GM10248 (cell line): ENCODE data around the gene TSHR.
"Not testable (repeated sequence)": the region's sequence is repeated elsewhere in the genome, so short reads cannot be mapped to it uniquely, and the experiment has no call there.

Experiments
- CTCF ChIA-PET: fragments of 300-600 bp; sonication (Branson Sonifier 250); formaldehyde crosslinking; extraction: SDS; loops from one replicate; lab custom pipeline; 2021; ENCODE audit warnings: antibody characterized with exemption; lab: Yijun Ruan, JAX
- POLR2A ChIA-PET: fragments of 350-650 bp; sonication (Branson Sonifier 250); formaldehyde crosslinking; extraction: SDS; loops from one replicate; lab custom pipeline; 2020; ENCODE audit warnings: antibody characterized with exemption; lab: Yijun Ruan, JAX
- DNase-seq: peaks from one replicate; pipeline ENCODE4 v3.0.0; 2012; ENCODE audit errors: extremely low spot score
- CTCF ChIP-seq: IDR thresholded peaks from 2 replicates; pipeline ENCODE4 v1.5.1; 2012; ENCODE audit warnings: mild to moderate bottlenecking, low read depth; ENCODE audit errors: extremely low read depth, missing control alignments, control extremely low read depth

Gene TSHR

DNA sequence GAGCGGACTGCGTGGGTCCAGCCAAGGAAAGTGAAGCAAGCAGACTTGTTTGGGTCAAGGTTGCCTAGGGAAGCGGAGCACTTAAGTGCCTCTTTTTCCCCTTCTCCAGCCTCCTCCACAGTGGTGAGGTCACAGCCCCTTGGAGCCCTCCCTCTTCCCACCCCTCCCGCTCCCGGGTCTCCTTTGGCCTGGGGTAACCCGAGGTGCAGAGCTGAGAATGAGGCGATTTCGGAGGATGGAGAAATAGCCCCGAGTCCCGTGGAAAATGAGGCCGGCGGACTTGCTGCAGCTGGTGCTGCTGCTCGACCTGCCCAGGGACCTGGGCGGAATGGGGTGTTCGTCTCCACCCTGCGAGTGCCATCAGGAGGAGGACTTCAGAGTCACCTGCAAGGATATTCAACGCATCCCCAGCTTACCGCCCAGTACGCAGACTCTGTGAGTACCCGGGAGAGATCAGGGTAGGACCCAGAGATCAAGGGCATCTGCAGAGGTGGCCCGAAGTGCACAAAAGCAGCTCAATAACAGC lies at the start of gene TSHR:
Gene TSHR (plus strand): TSS at position 206 of the 526 bp plus-strand sequence. CDS start 60 bp downstream, at position 266.
- peak; percentile 15 for DNase-seq
- ChIA-PET POLR2A (interaction anchor here (0.5 kb wide), 1 partner anchor 375 kb away, joined by 3 read pairs; no protein-coding TSS in a partner anchor), CTCF (interaction anchor here (0.6 to 12.0 kb wide), 17 partner anchors 12 to 509 kb away, joined by 3 to 132 read pairs (median 6); partner anchors contain the start of gene CEP128)
- TF ChIP-seq CTCF: no peak

DNA sequence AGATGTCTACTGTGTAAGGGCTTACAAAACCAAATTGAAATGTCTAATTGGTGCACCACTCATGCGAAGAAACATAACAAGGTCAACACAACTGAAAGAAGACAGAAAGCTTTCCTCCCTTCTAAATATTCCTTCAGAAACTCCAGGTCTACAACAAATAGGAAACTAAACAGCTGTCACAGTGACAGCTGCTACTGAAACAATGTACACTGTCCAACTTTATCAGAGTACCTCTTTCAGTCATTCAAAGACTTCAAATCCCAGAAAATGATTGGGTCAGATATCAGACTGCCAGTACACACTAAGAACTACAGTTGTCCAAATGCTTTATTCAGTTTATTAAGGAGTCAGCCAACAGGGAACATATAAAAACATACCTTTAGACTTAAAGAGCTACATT lies 49.1 kb upstream of the TSHR start:
- CTCF ChIA-PET: interaction anchor here (1.0 to 2.1 kb wide), 4 partner anchors 9 to 28 kb away, joined by 3 to 5 read pairs (median 4); no protein-coding TSS in a partner anchor
- no peak for TF ChIP-seq CTCF
- POLR2A ChIA-PET: no interaction called here
- DNase-seq: no peak

GRCh38 chr14:80906946-80907345 lies 48.5 kb upstream of the TSHR start:
- no peak for TF ChIP-seq CTCF
- POLR2A ChIA-PET: no interaction called here
- CTCF ChIA-PET: interaction anchor here (0.7 to 2.1 kb wide), 4 partner anchors 21 to 80 kb away, joined by 3 to 5 read pairs (median 4); no protein-coding TSS in a partner anchor
- DNase-seq: no peak

DNA sequence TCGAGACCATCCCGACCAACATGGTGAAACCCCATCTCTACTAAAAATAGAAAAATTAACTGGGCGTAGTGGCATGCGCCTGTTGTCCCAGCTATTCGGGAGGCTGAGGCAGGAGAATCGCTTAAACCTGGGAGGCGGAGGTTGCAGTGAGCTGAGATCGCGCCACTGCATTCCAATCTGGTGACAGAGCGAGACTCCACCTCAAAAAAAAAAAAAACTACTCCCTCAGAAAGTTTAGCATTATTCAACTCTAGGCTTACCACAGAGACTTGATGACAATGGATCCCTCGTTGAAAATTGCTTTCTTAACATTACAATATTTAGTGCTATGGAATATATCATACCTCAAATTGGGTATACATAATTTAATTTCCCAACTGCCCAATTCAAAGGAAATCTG lies 43.4 kb upstream of the TSHR start:
- CTCF ChIA-PET: interaction anchor here (0.7 to 1.6 kb wide), 4 partner anchors 10 to 252 kb away, joined by 3 to 5 read pairs (median 4); no protein-coding TSS in a partner anchor
- POLR2A ChIA-PET, DNase-seq: not testable (repeated sequence)

DNA sequence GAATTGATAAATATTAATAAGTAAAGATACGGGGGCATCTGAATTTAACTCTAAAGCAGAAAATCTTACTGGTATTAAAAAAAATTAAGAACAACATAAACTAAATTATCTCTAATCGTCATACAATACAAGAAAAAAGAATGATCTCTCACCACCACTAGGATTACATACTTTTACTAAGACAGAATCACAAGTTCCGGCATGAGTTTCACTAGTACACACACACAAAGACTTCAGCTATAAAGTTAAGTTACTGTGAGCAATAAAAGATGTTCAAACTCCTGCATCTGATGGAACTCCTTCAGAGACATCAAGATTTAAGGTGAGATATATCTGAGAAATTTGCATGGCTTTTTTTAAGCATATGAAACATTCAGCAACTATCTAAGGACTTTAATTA lies 35.8 kb upstream of the TSHR start:
- POLR2A ChIA-PET: no interaction called here
- CTCF ChIA-PET: no interaction called here
- DNase-seq: no peak
- TF ChIP-seq CTCF: no peak

- no peak for DNase-seq
- TF ChIP-seq CTCF: no peak
- POLR2A ChIA-PET: no interaction called here
- CTCF ChIA-PET: interaction anchor here (1.3 to 2.4 kb wide), 2 partner anchors 11 to 12 kb away, joined by 3 to 5 read pairs; no protein-coding TSS in a partner anchor
Measured at GRCh38 chr14:80923368-80923767, 32.1 kb upstream of the TSHR start.
